HG03095 (cell line): ENCODE measurements around the gene TMEFF2.
"Not testable (repeated sequence)": the region's sequence is repeated elsewhere in the genome, so short reads cannot be mapped to it uniquely, and the experiment has no call there.

Experiments
- ATAC-seq: cut with Tn5 transposase; IDR thresholded peaks from one replicate; pipeline ENCODE4 v1.9.1; 2021; ENCODE audit warnings: moderate library complexity; ENCODE audit not compliant: unreplicated experiment

TMEFF2 gene

DNA sequence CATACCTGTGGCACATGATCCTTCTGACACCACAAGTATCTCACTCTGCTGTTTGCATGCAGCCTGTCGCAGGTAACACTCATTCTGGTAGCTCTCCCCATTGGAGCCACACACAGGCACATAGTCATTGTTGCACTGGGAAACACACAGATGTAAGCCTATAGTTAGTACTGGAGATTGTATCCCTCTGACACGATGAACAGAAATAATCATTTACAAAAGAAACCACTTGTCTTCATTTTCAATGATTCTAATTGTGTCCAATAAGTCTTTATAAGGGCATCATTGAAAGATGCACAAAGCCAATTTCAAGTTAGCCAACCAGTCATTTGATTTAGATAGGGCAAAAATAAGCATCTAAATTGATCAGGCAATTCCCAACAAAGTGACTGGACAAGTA is 10.4 kb downstream of the TMEFF2 start:
- ATAC-seq = no peak

DNA sequence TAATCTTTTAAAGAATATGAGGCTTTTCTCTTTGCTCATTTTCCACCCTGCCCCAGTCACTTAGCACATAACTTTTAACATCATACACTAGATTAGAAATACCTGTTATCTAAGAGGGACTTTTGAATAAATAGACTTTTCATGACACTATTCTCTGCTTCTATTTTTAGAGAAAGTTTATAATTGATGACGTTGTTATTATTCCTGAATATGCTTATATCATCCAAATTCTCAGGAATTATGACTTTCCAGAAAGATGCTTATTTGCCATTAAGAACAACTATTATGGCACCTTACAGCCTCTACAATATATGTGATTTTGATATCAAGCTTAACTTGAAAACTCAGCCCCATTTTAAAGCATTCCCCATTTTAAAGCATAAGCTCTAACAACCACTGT is 11.4 kb downstream of the TMEFF2 start:
- ATAC-seq = no peak

DNA sequence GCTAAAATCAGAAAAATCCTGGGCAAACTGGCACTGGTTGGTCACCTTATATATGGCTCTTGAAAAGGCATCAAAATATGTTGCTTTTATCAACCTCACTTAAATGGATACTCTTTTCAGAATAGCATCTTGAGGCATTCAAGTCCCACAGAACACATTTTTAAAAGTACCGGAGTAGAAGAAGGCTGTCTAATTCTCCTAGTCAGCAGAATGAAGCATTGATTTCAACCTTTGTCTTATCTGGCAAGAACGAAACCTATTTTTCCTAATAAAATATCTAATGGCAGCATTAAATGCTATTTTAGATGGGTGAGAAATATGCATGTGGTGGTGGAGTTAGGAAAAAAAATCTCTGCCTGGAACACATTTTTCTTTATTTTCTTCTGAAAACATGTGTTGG is 27.8 kb downstream of the TMEFF2 start:
- ATAC-seq = no peak

DNA sequence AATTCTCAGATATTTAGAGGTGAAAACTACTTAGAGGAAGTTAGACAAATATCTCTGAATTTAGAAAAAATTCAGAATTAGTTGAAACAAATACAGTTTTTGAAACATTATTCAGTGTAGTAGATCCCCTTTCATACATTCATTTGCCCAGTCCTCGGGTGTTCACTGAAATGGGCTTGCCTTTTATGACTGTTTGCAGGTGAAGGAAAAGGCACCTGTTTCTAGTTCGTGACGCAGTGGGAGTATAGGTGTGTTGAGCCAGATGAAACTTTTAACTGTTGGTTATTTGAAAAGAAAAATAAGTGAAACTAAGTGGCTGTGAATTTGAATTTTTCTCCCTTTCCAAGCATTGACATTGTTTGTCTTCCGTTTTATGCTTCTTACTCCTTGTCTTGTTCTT is 28.9 kb downstream of the TMEFF2 start:
- ATAC-seq = no peak

DNA sequence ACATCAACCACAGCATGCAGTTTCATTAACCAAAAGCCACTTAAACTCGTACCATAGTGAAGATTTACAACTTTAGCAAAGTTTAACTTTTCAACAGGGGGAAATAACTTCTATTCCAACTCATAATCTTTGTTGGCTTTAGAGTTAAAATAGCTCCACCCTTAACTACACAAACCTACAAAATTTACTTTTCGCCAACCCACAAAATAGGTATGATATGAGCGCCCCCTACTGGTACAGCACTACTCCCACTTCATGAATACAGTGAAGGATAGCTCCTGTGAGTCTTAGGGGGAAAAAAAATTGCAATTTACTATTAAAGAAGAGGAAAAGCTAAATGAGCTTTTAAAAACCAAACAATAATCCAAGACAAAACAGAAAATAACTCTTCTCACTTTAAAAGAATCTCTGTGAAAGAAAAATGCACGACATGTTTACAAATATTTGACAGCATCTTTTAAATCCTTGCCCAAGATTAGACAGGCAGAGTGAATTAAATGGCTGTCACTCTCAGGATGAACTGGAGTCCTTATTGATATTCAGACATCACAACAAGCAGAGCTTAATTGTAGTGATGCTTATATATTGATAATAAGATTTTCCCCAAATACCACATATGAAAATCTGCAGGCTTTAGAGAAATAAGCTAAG is 32.2 kb downstream of the TMEFF2 start:
- peak; percentile 78 for ATAC-seq

DNA sequence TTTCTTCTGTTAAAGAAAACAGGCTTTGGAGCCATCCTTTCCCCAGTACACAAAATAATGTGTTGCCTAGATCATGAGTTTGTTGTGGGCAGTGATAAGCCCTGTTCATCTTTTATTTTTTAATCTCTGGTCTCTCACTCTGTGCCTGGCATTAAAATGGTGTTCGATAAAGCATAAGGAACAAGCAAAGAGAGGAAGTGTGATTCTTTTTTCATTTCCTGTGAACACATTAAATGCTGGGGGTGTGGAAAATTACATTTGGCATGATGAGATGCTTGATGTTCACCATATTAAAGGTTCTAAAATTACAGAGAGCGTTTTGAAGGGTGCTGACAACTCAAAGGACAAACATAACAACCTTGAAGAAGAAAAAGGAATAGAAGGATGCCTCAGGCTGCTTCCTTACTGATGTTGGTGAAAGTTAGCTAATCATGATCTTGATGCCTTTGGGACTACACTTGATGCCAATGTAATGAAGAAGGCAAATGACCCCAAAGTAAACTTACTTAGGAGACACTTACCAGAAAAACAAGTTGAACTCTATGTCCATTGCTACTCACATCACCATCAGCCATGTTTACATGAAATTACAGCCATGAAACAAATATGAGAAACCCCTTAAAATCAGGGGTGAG is 33.0 kb downstream of the TMEFF2 start:
- peak; percentile 10 for ATAC-seq

DNA sequence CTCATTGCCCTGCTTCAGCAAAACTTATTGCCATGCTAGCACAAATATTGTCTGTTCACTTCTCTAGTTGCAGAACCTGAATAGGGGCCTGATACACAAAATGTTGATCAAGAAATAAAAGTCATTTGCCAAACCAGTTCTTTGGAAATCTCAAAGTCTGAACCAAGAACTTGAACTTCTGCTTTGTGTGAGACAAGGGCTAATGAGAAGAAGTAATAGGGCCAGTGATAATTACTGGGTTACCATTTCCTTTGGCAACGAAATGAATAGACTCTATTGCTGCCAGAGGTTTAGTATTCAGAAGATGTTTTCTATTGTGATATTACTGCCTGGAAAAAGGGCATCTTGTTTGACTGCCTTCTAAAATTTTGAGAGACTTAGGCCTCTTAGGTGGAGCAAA is 35.0 kb downstream of the TMEFF2 start:
- no peak for ATAC-seq

DNA sequence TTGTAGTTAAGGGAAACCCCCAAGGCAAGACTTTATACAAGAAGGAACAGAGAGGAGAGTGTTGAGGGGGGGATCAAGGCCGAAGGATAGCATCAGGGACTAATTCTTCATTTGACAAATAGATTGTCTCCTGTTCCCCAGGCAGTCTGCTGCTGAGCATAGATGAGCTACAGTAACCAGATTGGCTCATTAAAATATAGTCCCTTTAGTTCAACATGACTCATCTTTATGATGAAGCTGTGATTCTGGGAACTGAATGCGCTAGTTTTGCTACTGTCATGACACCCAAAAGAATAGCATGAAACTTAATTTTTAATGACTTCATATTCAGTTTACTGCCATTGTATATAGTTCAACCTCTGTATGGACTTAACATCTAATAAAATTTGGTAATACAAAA is 35.5 kb downstream of the TMEFF2 start:
- ATAC-seq = no peak

DNA sequence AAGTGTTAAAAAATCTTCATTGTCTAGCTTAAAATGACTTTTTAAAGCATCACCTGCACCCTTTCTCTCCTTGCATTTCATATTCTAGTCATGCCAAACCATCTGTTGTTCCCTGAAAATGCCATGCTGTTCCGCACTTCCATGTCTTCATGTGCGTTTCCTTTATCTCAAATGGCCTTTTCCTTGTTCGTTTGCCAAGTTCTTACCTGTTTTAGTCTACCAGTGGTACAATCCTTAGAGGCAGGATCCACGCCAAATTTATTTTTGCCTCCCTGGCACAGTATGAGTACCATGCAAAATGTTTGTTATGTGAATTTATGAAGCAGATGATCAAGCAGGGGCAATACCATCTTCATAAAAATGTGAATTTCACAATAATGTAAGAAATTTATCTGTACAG is 37.0 kb downstream of the TMEFF2 start:
- ATAC-seq = no peak

DNA sequence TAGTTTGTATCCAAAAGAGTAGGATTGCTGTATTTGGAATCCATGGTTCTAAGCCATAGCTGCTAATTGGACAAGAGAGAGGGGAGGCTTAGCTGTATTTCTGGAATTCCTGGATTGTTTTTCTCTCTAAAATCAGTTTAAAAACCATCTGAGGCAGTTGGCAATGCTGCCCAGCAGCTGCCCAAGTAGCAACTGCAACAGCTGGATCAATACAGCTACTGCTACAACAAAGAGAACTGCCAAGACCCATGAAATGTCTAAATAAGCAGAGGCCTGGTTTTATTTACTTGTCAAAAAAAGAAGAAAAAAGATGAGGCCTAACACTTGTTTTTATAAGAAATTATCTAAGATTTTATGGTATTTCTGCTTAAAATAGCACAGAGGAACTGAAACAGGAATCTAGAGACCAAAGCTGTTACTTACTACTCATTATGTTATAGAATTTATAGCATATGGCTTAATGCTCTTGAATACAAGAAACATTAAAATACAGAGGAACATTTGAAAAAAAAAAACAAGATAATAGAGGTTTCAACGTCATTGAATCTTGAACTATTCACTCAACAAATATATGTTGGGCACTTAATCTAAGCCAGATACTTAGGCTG is 39.1 kb downstream of the TMEFF2 start:
- ATAC-seq = no peak

DNA sequence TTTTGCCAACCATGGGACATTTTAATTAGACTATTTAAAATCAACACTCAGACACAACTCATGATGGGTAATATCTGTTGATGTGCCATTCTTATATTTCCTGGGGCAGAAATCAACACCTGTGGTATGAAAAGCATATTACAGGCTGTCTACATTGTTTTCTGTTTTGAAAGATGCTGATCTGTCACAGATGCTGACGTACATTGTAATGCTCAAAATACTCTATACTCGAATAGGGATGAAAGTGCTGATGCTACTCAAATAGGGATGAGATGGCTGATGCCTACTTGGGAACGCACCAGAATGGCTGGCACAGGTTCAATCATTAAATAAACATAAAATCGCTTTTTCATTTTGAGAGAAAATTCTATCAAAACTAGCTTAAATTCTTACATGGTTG is 41.2 kb downstream of the TMEFF2 start:
- no peak for ATAC-seq

DNA sequence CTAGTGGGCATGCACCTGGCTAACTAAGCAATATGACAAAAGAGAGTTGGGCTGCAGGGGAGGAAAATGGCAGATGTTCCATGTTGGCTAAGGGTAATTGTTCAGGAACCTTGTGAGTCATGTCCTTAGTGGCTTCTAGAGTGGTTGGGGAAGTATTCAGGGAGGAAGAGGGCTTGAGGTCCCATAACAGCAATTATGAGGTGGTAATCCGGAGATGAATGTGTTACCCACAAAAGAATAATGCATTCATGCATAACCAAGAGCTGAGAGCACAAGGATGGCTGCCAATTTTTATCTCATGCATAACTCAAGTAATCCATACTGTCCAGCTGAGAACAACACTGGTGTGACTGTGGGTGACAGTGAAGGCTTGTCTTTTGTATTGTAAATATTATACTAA is 42.9 kb downstream of the TMEFF2 start:
- no peak for ATAC-seq

DNA sequence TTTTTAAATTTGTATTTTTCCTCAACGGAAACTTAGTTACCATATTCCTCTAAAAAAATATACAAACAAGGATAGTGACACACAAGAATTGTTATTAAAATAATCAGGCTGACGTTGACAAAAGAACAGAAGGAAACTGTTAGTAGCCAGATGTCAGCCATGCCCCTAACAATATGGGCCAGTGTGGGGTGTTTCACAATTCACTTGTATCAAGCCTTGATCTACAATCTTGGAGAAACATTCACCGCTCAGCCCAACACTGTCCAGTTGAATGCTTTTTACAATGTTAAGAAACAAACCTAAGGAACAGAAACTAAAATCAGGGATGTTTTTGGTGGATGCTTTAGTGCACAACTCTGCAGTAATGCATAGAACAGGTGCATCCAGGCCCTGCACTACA is 44.6 kb downstream of the TMEFF2 start:
- no peak for ATAC-seq

DNA sequence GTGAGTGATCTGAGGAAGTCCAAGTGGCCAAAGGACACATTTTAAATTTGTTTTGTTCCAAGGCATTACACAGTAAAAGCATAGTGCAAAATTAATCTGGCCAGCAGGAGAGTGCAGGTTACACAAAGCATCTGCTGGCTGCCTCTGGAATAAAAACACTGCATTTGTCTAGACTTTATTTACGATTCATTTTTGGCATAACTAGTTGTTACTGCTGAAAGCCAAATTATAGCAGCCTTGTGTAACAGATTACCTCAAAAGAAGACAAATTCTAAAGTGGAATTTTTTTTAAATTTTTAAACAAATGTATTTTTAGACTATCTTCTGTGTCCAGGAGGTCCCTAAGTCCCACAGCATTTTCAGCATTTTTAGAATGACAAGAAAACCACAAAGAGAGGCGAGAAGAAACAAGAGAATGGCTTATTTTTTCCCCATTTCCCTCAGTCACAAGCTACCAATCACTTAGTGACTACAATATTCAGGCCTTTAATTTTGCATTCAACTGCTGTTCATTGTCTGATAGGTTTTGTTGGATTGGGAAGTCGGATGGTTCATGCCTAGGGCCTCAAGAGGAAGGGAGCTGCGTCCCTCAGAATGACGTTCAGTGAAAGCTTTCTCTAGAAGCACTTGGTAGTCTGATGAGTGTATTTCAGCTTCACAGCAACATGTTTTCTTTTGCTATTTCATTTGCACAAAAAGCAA is 46.0 kb downstream of the TMEFF2 start:
- ATAC-seq = no peak

DNA sequence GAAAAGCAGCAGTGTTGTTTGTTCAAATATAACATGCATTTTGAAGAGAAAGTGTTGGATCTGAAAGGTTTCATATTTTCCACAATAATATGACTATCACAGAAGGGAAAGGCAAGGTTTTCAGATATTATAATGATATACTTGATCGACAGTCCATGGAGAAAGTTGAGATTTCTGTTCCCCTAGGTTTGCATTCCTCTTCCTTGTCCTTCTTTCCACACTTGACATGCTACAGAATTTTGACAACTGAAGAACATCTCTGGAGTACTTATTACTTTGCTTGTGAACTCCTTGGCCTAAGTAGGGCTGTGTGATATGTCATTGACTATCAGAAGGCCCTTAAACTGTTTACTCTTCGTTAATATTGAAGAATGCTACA is 46.5 kb downstream of the TMEFF2 start:
- ATAC-seq = no peak

DNA sequence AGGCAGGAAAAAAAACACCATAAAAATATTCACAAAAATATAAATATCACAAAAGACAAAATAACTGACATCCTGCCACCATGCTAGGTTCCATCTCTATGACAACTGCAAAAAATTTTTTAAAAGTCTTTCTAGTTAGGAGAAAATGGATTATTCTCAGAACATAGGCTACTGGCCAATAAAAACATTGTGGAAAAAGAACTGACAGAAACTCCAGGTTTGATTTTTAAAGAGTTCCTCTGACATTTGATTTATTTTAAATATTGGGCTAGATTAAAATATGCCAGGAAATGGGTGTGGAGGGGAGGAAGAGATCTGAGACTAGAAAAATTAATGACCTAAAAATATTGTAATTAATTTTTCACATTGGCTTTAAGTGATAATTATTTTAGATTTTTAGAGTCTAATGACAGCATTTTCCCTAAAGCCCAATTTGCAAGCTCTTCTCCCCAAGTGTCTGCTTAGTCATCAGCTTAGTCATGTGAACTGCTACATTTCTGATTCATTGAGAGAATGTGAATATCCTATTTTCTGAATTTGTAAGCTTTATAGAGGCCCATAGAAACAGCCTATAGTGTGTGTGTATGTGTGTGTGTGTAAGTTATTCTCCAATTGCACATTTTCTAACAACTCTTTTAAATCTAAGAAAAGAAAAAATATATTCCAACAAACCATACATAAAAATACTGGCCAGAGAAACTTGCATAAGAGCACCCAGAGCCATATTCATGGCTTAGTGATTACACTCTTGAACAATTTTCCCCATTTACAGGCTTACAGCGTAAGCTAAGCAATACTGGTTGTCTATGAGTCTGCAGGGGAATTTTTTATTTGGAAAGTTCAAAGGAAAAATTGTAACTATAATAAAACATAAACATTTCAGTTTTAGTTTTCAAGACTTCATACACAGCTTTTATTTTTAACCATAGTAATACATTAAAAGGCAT is 48.4 kb downstream of the TMEFF2 start:
- no peak for ATAC-seq

DNA sequence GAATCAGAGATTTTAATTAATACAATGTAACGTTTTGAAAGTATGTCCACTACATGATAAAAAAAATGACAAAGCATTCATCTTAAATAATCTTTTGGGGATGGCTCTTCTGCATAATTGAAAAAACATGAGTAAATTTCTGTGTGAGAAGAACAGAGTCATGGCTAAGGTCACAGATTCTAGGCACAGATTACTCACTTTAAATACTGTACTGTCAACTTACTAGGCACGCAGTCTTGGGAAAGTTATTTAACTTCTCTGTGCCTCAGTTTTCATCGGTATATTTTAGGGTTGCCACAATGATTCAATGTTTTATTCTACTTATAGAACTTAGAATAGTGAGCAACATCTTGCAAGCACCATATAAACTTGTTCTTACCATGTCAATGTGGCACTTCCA is 49.2 kb downstream of the TMEFF2 start:
- ATAC-seq = no peak

DNA sequence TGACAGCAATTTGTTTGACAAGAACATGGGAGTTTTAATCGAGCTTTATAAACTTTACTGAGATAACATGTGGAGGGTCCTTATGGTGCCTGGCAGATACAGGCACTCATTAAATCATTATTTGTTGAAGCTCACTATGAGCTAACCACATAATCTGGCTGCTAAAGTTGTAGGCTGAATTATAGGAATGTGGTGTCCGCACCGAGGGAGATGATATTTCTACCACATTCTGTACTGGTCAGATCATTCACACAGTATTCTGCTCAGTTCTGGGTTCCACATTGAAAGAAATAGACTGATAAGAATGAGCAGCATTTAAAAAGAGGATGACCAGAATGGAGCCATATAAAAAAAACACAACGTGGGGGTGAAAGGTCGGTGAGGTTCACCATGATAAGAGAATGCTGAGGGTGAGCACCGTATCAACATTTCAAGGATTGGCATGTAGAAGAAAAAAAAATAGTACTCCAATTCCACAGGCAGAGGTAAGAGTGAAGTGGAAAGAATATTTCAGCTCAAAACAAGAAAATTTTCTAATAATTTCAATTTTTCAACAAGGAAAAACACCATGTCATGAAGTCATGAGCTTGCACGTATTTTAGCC is 54.4 kb downstream of the TMEFF2 start:
- ATAC-seq = no peak

DNA sequence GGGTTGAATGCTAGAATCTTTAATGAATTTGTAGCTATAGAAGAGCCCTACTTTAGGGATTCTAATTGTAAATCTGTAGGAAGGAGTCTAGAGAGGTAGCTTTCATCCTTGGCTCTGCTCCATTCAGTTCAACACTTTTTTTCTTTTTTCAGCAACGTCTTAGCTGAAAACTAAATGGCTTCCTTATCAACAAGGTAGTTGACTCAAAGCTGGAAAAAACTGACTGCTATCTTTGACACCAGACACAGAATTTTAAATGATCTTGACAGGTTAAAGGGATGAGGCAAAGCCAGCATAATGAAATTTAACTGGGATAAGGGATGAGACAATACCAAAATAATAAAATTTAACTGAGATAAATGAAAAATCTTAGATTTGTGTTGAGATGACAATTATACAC is 54.9 kb downstream of the TMEFF2 start:
- no peak for ATAC-seq

DNA sequence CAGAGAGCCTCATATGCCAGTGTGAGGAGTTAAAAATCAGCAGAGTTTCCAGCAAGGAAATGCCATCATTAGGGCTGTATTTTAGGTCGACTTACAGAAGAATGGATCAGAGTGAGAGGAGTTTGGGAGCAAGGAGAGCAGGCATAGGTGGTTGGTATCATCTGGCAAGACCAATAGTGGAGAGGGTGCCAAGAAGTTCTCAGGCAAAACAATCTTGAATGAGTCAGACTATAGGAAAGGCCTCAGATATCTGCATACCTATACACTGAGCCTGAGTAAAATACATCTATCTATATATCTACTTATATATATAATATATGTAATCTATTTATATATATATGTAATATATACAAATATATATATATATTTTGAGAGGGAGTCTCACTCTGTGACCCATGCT is 57.3 kb downstream of the TMEFF2 start:
- no peak for ATAC-seq

DNA sequence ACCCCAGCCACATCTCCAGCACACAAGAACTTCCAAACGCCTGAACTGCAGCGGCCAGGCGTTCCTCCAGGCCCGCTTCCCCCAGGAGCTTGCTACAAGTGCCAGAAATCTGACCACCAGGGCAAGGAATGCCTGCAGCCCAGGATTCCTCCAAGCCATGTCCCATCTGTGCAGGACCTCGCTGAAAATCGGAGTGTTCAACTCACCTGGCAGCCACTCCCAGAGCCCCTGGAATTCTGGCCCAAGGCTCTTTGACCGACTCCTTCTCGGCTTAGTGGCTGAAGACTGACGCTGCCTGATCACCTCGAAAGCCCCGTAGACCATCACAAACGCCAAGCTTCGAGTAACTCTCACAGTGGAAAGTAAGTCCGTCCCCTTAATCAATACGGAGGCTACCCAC is 62.1 kb downstream of the TMEFF2 start:
- ATAC-seq = not testable (repeated sequence)
